ENCODE measurements around the gene SETD9. TPM values are rescaled to one million over a fixed set of nuclear protein-coding genes. Genes with fewer than 3 reads are reported as not detected.

Gene SETD9
- total and polyA plus RNA-seq, 2 of the 13 experiments (the other 11 are each of a cell fraction or from before 2014, with no cell fraction given): 4.8 to 17.8 TPM

DNA sequence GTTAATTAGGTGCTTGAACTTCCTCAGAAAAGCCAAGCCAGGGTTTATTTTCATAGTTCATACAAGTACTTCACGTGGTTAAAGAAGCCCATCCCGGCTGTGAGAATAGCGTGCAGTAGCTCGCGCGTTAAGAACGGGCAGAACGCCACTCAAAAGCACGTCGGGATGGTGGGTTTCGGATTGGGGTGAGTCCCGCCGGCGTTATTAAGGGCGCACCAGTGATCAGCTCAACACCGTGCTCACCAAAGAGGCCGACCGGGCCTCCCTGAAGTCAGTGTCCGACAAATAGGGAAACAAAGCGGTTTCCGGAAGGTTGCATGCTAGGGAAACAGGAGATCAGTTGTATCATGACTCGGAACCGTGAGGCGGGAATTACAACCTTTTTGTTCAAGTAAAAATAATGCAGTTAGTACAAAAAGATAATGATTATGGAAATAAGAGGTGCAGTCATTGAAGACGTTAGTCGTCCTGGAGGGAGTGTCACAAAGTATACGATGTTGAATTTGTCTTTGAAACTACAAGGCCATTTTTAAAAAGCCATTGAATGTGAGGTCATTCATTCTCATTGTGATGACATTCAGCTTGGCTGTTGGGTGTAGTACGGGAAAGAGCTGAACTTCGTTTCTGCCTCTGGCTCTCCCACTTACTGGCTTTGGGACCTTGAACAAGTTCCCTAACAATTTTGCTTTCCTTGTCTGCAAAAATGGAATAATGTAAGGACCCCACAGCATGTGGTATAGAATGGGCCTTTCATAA lies 992 bp downstream of the SETD9 start (continued):
- TF ChIP-seq YEATS2 (CRISPR knock-in tag; IDR thresholded peaks at IDR 0.05; ENCODE audit: borderline replicate concordance): peak; percentile 40; the same call in 1 of the 2 replicates
- no peak for TF ChIP-seq ZNF83 (CRISPR knock-in tag; IDR thresholded peaks at IDR 0.05; ENCODE audit: borderline replicate concordance)
- TF ChIP-seq, protein P1, sequence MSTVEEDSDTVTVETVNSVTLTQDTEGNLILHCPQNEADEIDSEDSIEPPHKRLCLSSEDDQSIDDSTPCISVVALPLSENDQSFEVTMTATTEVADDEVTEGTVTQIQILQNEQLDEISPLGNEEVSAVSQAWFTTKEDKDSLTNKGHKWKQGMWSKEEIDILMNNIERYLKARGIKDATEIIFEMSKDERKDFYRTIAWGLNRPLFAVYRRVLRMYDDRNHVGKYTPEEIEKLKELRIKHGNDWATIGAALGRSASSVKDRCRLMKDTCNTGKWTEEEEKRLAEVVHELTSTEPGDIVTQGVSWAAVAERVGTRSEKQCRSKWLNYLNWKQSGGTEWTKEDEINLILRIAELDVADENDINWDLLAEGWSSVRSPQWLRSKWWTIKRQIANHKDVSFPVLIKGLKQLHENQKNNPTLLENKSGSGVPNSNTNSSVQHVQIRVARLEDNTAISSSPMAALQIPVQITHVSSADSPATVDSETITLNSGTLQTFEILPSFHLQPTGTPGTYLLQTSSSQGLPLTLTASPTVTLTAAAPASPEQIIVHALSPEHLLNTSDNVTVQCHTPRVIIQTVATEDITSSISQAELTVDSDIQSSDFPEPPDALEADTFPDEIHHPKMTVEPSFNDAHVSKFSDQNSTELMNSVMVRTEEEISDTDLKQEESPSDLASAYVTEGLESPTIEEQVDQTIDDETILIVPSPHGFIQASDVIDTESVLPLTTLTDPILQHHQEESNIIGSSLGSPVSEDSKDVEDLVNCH (CRISPR knock-in tag; IDR thresholded peaks at IDR 0.05): no peak
- no peak for TF ChIP-seq AGO1 (IDR thresholded peaks at IDR 0.05; ENCODE audit: low read depth, low read length, poor library complexity, severe bottlenecking)
- TF ChIP-seq, protein P2, sequence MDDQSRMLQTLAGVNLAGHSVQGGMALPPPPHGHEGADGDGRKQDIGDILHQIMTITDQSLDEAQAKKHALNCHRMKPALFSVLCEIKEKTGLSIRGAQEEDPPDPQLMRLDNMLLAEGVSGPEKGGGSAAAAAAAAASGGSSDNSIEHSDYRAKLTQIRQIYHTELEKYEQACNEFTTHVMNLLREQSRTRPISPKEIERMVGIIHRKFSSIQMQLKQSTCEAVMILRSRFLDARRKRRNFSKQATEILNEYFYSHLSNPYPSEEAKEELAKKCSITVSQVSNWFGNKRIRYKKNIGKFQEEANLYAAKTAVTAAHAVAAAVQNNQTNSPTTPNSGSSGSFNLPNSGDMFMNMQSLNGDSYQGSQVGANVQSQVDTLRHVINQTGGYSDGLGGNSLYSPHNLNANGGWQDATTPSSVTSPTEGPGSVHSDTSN (CRISPR knock-in tag; IDR thresholded peaks at IDR 0.05; ENCODE audit: borderline replicate concordance): no peak
- peak; percentile 27; the same call in 1 of the 2 replicates for TF ChIP-seq HDAC1 (CRISPR knock-in tag; IDR thresholded peaks at IDR 0.05)
- peak; percentile 62; the same call in 1 of the 2 replicates for TF ChIP-seq ZBTB20 (CRISPR knock-in tag; IDR thresholded peaks at IDR 0.05; ENCODE audit: borderline replicate concordance, low read depth)
- TF ChIP-seq, protein P3, sequence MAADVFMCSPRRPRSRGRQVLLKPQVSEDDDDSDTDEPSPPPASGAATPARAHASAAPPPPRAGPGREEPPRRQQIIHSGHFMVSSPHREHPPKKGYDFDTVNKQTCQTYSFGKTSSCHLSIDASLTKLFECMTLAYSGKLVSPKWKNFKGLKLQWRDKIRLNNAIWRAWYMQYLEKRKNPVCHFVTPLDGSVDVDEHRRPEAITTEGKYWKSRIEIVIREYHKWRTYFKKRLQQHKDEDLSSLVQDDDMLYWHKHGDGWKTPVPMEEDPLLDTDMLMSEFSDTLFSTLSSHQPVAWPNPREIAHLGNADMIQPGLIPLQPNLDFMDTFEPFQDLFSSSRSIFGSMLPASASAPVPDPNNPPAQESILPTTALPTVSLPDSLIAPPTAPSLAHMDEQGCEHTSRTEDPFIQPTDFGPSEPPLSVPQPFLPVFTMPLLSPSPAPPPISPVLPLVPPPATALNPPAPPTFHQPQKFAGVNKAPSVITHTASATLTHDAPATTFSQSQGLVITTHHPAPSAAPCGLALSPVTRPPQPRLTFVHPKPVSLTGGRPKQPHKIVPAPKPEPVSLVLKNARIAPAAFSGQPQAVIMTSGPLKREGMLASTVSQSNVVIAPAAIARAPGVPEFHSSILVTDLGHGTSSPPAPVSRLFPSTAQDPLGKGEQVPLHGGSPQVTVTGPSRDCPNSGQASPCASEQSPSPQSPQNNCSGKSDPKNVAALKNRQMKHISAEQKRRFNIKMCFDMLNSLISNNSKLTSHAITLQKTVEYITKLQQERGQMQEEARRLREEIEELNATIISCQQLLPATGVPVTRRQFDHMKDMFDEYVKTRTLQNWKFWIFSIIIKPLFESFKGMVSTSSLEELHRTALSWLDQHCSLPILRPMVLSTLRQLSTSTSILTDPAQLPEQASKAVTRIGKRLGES (CRISPR knock-in tag; IDR thresholded peaks at IDR 0.05; ENCODE audit: borderline replicate concordance): no peak
- no peak for TF ChIP-seq SSRP1 (CRISPR knock-in tag; IDR thresholded peaks at IDR 0.05)
- TF ChIP-seq SALL1 (CRISPR knock-in tag; IDR thresholded peaks at IDR 0.05): peak; percentile 45; the same call in 1 of the 2 replicates
- no peak for TF ChIP-seq ZNF317 (CRISPR knock-in tag; IDR thresholded peaks at IDR 0.05)
- TF ChIP-seq ZZZ3 (CRISPR knock-in tag; IDR thresholded peaks at IDR 0.05; ENCODE audit: borderline replicate concordance): no peak; the same call in 1 of the 2 replicates
- no peak for TF ChIP-seq NKX3-1 (CRISPR knock-in tag; IDR thresholded peaks at IDR 0.05)
- no peak for TF ChIP-seq SMARCE1 (IDR thresholded peaks at IDR 0.05; ENCODE audit: borderline replicate concordance)
- TF ChIP-seq, protein P4, sequence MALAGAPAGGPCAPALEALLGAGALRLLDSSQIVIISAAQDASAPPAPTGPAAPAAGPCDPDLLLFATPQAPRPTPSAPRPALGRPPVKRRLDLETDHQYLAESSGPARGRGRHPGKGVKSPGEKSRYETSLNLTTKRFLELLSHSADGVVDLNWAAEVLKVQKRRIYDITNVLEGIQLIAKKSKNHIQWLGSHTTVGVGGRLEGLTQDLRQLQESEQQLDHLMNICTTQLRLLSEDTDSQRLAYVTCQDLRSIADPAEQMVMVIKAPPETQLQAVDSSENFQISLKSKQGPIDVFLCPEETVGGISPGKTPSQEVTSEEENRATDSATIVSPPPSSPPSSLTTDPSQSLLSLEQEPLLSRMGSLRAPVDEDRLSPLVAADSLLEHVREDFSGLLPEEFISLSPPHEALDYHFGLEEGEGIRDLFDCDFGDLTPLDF (CRISPR knock-in tag; IDR thresholded peaks at IDR 0.05): no peak
- TF ChIP-seq, protein P5, sequence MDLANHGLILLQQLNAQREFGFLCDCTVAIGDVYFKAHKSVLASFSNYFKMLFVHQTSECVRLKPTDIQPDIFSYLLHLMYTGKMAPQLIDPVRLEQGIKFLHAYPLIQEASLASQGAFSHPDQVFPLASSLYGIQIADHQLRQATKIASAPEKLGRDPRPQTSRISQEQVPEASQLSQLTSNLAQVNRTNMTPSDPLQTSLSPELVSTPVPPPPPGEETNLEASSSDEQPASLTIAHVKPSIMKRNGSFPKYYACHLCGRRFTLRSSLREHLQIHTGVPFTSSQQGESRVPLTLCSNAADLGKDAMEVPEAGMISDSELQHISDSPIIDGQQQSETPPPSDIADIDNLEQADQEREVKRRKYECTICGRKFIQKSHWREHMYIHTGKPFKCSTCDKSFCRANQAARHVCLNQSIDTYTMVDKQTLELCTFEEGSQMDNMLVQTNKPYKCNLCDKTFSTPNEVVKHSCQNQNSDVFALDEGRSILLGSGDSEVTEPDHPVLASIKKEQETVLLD (CRISPR knock-in tag; IDR thresholded peaks at IDR 0.05; ENCODE audit: low read depth): no peak
- TF ChIP-seq, protein P6, sequence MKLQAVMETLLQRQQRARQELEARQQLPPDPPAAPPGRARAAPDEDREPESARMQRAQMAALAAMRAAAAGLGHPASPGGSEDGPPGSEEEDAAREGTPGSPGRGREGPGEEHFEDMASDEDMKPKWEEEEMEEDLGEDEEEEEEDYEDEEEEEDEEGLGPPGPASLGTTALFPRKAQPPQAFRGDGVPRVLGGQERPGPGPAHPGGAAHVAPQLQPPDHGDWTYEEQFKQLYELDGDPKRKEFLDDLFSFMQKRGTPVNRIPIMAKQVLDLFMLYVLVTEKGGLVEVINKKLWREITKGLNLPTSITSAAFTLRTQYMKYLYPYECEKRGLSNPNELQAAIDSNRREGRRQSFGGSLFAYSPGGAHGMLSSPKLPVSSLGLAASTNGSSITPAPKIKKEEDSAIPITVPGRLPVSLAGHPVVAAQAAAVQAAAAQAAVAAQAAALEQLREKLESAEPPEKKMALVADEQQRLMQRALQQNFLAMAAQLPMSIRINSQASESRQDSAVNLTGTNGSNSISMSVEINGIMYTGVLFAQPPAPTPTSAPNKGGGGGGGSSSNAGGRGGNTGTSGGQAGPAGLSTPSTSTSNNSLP (IDR thresholded peaks at IDR 0.05; ENCODE audit: low read depth, low read length): no peak

Measured in HepG2 (cell line).